VCaP (cell line): ENCODE measurements around the gene NCKAP5.

Experiments used
- H3K27ac ChIP-seq: fragments of 450-650 bp; 2 replicates; pipeline ENCODE4 v1.5.1; 2017
- TF ChIP-seq, protein P1 (sequence below): fragments of 450-650 bp; conservative IDR thresholded peaks from 2 replicates; pipeline ENCODE4 v1.5.1; 2017; ENCODE audit warnings: mild to moderate bottlenecking, moderate library complexity

NCKAP5 gene

DNA sequence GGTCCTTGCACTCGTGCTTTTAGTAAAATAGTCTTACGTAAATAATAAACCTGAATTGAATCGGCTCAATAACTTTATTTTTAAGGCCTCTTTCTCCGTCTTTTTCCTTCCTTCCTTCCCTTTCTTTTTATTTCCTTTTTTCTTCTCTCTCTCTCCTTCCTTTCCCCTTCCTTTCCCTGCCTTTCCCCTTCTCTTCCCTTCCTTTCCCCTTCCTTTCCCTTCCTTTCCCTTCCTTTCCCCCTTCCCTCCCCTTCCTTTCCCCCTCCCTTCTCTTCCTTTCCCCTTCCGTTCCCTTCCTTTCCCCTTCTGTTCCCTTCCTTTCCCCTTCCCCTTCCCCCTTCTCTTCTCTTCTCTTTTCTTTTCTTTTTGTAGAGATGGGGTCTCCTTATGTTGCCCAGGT lies 121.0 kb downstream of the NCKAP5 start:
- TF ChIP-seq, protein P1, sequence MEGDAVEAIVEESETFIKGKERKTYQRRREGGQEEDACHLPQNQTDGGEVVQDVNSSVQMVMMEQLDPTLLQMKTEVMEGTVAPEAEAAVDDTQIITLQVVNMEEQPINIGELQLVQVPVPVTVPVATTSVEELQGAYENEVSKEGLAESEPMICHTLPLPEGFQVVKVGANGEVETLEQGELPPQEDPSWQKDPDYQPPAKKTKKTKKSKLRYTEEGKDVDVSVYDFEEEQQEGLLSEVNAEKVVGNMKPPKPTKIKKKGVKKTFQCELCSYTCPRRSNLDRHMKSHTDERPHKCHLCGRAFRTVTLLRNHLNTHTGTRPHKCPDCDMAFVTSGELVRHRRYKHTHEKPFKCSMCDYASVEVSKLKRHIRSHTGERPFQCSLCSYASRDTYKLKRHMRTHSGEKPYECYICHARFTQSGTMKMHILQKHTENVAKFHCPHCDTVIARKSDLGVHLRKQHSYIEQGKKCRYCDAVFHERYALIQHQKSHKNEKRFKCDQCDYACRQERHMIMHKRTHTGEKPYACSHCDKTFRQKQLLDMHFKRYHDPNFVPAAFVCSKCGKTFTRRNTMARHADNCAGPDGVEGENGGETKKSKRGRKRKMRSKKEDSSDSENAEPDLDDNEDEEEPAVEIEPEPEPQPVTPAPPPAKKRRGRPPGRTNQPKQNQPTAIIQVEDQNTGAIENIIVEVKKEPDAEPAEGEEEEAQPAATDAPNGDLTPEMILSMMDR, result no peak
- H3K27ac ChIP-seq, result peak overlapping the region; percentile 53

DNA sequence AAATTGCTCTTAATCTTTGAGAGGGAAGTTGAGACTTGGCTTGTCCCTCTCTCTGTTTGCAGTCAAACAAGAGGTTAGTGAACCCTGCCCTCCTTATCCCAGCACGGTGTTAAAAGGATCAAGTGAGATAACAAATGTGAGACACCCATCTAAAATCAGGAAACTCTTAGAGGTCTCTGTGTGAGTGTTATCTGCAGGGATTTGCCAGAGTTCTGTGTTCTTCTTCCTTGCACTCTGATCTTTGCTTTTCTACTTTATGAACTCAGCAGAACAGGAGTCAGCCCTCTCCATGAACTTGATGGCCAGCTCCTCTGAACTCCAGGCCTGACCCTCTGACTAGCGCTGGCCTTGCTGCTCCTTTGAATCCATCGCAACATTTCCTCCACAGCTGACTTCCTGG lies 123.8 kb downstream of the NCKAP5 start:
- no peak overlapping the region for H3K27ac ChIP-seq
- TF ChIP-seq, protein P1, result no peak

DNA sequence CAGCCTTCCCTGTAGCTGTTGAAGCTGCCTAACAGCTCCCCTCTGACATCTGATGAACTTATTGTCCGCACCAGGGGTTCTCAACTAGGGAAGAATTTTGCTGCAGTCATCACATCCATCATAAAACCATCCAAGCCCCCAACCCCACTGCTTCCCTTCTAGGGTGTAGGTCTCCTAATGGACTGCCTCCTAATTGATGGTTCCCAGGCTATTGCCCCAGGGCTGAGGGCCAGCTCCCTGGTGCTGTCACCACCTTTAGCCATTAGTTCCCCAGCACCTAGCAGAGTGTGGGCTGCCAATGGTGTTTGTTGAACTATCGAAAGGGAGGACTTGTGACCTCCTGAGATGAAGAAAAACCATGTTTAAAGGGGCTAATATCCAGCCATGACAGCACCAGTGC lies 125.9 kb downstream of the NCKAP5 start:
- H3K27ac ChIP-seq, result no peak overlapping the region
- TF ChIP-seq, protein P1, result no peak

DNA sequence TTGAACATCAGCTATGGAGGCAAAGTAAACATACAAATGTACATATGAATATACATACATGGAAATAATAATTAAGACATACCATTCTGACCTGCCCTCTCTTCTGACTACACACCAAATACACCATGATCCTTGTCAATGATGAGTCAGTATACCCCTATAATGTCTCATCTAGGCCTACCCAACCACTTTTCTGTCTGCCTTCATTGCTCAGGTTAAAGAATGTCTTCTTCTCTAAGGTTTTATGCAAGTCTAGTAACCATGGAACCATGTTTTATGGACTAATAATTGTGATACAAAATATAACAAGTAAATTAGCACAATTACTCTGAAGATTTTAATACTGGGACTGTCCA lies 128.7 kb downstream of the NCKAP5 start:
- TF ChIP-seq, protein P1, result no peak
- no peak overlapping the region for H3K27ac ChIP-seq

DNA sequence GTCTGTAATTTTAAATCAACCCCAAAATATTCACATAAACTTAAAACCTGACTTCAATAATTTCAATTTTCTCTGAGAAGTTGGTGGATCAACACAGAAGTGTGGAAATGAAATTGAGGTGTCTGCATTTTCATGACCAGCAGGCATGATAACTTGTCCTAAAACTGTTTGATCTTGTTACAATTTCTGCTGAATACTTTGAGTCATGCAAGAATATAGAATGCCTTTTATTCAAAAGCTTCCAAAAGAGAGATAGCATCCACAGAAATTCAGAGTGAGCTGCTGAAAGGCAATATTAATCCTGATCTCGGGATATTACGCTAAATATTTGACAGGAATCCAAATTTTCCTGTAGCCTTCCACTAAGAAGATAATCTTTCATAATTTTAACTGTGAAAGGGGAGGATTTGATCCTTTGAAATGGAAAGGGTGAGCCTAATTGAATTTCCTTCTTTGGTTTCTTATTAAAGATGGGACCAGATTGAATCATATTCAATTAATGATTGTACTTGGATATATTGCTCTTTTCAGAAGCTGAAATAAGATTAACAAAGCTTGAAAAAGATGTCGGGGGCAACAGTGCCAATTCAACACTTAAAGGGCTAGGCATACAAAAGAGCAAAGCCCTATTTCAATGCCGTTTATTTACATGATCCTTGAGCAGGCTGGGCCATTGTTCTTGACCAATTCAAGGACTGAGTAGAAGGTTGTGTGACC lies 129.3 kb downstream of the NCKAP5 start:
- H3K27ac ChIP-seq, result no peak overlapping the region

DNA sequence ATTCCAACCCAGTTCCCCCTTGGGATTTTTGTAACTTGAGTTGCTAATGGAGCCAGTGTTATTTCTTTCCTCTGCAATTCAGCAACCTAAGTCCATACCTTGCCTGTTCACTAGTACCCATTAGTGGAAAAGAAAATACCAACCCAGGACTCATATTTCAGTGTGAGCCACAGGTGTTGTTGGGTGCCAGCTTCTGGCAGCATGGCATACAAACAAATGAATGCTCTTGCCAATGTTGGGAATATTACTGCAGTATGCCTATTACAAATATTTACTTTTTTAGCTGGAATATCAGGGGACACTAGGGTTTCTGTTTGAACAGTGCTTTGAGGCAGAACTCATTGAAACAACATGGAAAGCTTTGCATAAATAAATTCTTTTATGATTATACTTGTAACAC lies 130.2 kb downstream of the NCKAP5 start:
- H3K27ac ChIP-seq, result peak overlapping the region; percentile 16
- TF ChIP-seq, protein P1, result no peak

More for the DNA sequence above, 129.3 kb downstream of the NCKAP5 start:
- TF ChIP-seq, protein P1, result no peak

DNA sequence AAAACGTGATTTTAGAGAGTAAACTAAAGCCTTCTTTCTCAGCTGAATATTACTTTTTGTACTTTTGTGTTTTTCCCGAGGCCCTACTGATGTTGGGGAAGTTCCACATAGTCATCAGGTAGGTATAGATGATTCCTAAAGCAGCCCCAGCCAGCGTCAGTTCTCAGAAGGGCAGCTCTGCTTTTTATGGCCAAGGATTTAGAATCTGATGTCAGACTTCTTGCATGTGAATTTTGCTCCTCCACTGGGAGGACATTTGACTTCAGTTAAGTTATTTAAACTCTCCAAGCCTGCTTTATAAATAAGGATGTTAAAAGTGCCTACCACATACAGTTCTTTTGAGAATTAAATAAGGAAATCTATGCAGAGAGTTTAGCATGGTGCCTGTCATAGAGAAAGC lies 130.8 kb downstream of the NCKAP5 start:
- TF ChIP-seq, protein P1, result no peak
- peak overlapping the region; percentile 16 for H3K27ac ChIP-seq
